ENCODE results near the gene MKNK2.
A peak's percentile ranks its signal among the peaks of the same experiment; 100 is the strongest.

Gene MKNK2

GRCh38 chr19:2050991-2051772, at the start of gene MKNK2:
Gene MKNK2 (minus strand): TSS chr19:2051244. CDS start chr19:2050851, 393 bp downstream.
- no peak for DNase-seq (ENCODE audit: low read depth, low spot score)
- H3K4me3 ChIP-seq = peak within 1 kb of the TSS; percentile 92
- TF ChIP-seq FOXP2 (optimal IDR thresholded peaks at IDR 0.05; ENCODE audit: control extremely low read depth, extremely low read length, insufficient read depth) (peak; percentile 60), POLR2AphosphoS5 (IDR thresholded peaks at IDR 0.05; ENCODE audit: borderline replicate concordance, low read depth, low read length) (peak; percentile 88), EZH2 (IDR thresholded peaks at IDR 0.05) (no peak)
- 0 out of 2 replicates have a peak within 1 kb of the TSS, but pooled peaks have one; percentile 19 for H3K27ac ChIP-seq
- no peaks in the 10 kb centered on the region for H3K9me3 ChIP-seq (ENCODE audit: low read depth, low read length)
- H3K9ac ChIP-seq (ENCODE audit: insufficient read length) = peak within 1 kb of the TSS; percentile 80
- H3K36me3 ChIP-seq (ENCODE audit: insufficient read depth, low read length) = no peaks in the 10 kb centered on the region

GRCh38 chr19:2100719-2101061, 49.6 kb upstream of the MKNK2 start:
- no peak for TF ChIP-seq POLR2AphosphoS5 (IDR thresholded peaks at IDR 0.05; ENCODE audit: borderline replicate concordance, low read depth, low read length)
- TF ChIP-seq EZH2 (IDR thresholded peaks at IDR 0.05) = no peak
- TF ChIP-seq FOXP2 (optimal IDR thresholded peaks at IDR 0.05; ENCODE audit: control extremely low read depth, extremely low read length, insufficient read depth) = no peak
- Histone ChIP-seq H3K9me3 (ENCODE audit: low read depth, low read length) (no peaks in the 10 kb centered on the region), H3K9ac (ENCODE audit: insufficient read length) (no peak overlapping the region), H3K36me3 (ENCODE audit: insufficient read depth, low read length) (peaks cover 31% of the 10 kb centered on the region; the same call in 1 of the 2 replicates), H3K27ac (no peak overlapping the region), H3K4me3 (no peak overlapping the region)
- no peak for DNase-seq (ENCODE audit: low read depth, low spot score)

- no peak for DNase-seq (ENCODE audit: low read depth, low spot score)
- Histone ChIP-seq H3K27ac (no peak overlapping the region), H3K9ac (ENCODE audit: insufficient read length) (no peak overlapping the region), H3K4me3 (no peak overlapping the region), H3K9me3 (ENCODE audit: low read depth, low read length) (no peaks in the 10 kb centered on the region), H3K36me3 (ENCODE audit: insufficient read depth, low read length) (peaks cover 25% of the 10 kb centered on the region; the same call in 1 of the 2 replicates)
- TF ChIP-seq FOXP2 (optimal IDR thresholded peaks at IDR 0.05; ENCODE audit: control extremely low read depth, extremely low read length, insufficient read depth) (no peak), EZH2 (IDR thresholded peaks at IDR 0.05) (no peak), POLR2AphosphoS5 (IDR thresholded peaks at IDR 0.05; ENCODE audit: borderline replicate concordance, low read depth, low read length) (no peak)
Measured at GRCh38 chr19:2099937-2100718, 49.1 kb upstream of the MKNK2 start.

GRCh38 chr19:2099054-2099501, 48.0 kb upstream of the MKNK2 start:
- H3K4me3 ChIP-seq = no peak overlapping the region
- no peak overlapping the region for H3K9ac ChIP-seq (ENCODE audit: insufficient read length)
- H3K27ac ChIP-seq = no peak overlapping the region
- no peak for DNase-seq (ENCODE audit: low read depth, low spot score)
- H3K36me3 ChIP-seq (ENCODE audit: insufficient read depth, low read length) = peaks cover 17% of the 10 kb centered on the region; the same call in 1 of the 2 replicates
- H3K9me3 ChIP-seq (ENCODE audit: low read depth, low read length) = no peaks in the 10 kb centered on the region
- TF ChIP-seq EZH2 (IDR thresholded peaks at IDR 0.05) = no peak
- no peak for TF ChIP-seq FOXP2 (optimal IDR thresholded peaks at IDR 0.05; ENCODE audit: control extremely low read depth, extremely low read length, insufficient read depth)
- TF ChIP-seq POLR2AphosphoS5 (IDR thresholded peaks at IDR 0.05; ENCODE audit: borderline replicate concordance, low read depth, low read length) = no peak

- TF ChIP-seq POLR2AphosphoS5 (IDR thresholded peaks at IDR 0.05; ENCODE audit: borderline replicate concordance, low read depth, low read length) (no peak), EZH2 (IDR thresholded peaks at IDR 0.05) (no peak), FOXP2 (optimal IDR thresholded peaks at IDR 0.05; ENCODE audit: control extremely low read depth, extremely low read length, insufficient read depth) (no peak)
- no peak overlapping the region for H3K27ac ChIP-seq
- H3K4me3 ChIP-seq = no peak overlapping the region
- no peak overlapping the region for H3K9ac ChIP-seq (ENCODE audit: insufficient read length)
- H3K36me3 ChIP-seq (ENCODE audit: insufficient read depth, low read length) = peaks cover 16% of the 10 kb centered on the region; the same call in 1 of the 2 replicates
- no peak for DNase-seq (ENCODE audit: low read depth, low spot score)
- H3K9me3 ChIP-seq (ENCODE audit: low read depth, low read length) = no peaks in the 10 kb centered on the region
Measured at GRCh38 chr19:2097886-2098327, 46.9 kb upstream of the MKNK2 start.

- peaks cover 16% of the 10 kb centered on the region; the same call in 1 of the 2 replicates for H3K36me3 ChIP-seq (ENCODE audit: insufficient read depth, low read length)
Measured at GRCh38 chr19:2097203-2097885, 46.3 kb upstream of the MKNK2 start.

GRCh38 chr19:2096480-2097202, 45.6 kb upstream of the MKNK2 start, which contains the start of gene IZUMO4:
Gene IZUMO4 (plus strand): TSS chr19:2096915. CDS start chr19:2096946, 31 bp downstream.
- no peaks in the 10 kb centered on the region for H3K9me3 ChIP-seq (ENCODE audit: low read depth, low read length)
- peak within 1 kb of the TSS; percentile 86 for H3K9ac ChIP-seq (ENCODE audit: insufficient read length)
- peaks cover 11% of the 10 kb centered on the region; the same call in 1 of the 2 replicates for H3K36me3 ChIP-seq (ENCODE audit: insufficient read depth, low read length)
- H3K4me3 ChIP-seq = peak within 1 kb of the TSS; percentile 96
- peak; percentile 59 for DNase-seq (ENCODE audit: low read depth, low spot score)
- TF ChIP-seq FOXP2 (optimal IDR thresholded peaks at IDR 0.05; ENCODE audit: control extremely low read depth, extremely low read length, insufficient read depth) = no peak
- peak within 1 kb of the TSS; percentile 83 for H3K27ac ChIP-seq

More at GRCh38 chr19:2097203-2097885, 46.3 kb upstream of the MKNK2 start:
- H3K9me3 ChIP-seq (ENCODE audit: low read depth, low read length) = no peaks in the 10 kb centered on the region
- H3K27ac ChIP-seq = no peak overlapping the region
- peak overlapping the region; percentile 79 for H3K4me3 ChIP-seq
- H3K9ac ChIP-seq (ENCODE audit: insufficient read length) = no peak overlapping the region
- no peak for TF ChIP-seq EZH2 (IDR thresholded peaks at IDR 0.05)
- TF ChIP-seq FOXP2 (optimal IDR thresholded peaks at IDR 0.05; ENCODE audit: control extremely low read depth, extremely low read length, insufficient read depth) = no peak
- no peak for DNase-seq (ENCODE audit: low read depth, low spot score)

Measured in SK-N-MC (cell line).